Esophagus muscularis mucosa (tissue), 3 donors: ENCODE measurements around the gene SMC4.

Source experiments
- POLR2A ChIP-seq: fragments of 450-650 bp; IDR thresholded peaks from one replicate; pipeline ENCODE4 v1.6.1; 2017; ENCODE audit warnings: antibody characterized with exemption, moderate library complexity, mild to moderate bottlenecking, low read depth
- TF ChIP-seq, protein P1 (sequence below), 3 experiments: fragments of 200-600 bp in 2 of 3; fragments of 450-650 bp in 1 of 3; sonication (generic) in 2 of 3; IDR thresholded peaks; one replicate each; pipeline ENCODE4 v1.5.1; 2017 to 2019; ENCODE audit warnings: antibody characterized with exemption in 3 of 3, mild to moderate bottlenecking in 2 of 3, moderate library complexity in 1 of 3

DNA sequence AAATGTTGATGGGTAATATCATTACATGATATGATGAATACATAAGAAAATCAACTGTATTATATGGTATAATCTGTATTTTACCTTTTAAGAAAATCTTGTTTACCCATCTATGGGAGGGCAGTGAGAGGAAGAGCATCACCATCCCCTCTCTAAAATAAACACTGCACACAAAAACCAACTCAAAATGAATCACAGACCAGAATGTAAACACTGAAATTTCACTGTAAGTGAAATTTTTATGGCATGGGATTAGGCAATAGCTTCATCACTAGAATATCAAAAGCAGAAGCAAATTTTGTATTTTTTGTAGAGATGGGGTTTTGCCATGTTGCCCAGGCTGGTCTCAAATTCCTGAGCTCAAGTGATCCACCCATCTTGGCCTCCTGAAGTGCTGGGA is 26.7 kb upstream of the SMC4 start:
- TF ChIP-seq, protein P1, sequence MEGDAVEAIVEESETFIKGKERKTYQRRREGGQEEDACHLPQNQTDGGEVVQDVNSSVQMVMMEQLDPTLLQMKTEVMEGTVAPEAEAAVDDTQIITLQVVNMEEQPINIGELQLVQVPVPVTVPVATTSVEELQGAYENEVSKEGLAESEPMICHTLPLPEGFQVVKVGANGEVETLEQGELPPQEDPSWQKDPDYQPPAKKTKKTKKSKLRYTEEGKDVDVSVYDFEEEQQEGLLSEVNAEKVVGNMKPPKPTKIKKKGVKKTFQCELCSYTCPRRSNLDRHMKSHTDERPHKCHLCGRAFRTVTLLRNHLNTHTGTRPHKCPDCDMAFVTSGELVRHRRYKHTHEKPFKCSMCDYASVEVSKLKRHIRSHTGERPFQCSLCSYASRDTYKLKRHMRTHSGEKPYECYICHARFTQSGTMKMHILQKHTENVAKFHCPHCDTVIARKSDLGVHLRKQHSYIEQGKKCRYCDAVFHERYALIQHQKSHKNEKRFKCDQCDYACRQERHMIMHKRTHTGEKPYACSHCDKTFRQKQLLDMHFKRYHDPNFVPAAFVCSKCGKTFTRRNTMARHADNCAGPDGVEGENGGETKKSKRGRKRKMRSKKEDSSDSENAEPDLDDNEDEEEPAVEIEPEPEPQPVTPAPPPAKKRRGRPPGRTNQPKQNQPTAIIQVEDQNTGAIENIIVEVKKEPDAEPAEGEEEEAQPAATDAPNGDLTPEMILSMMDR (IDR thresholded peaks at IDR 0.05): no peak
- TF ChIP-seq POLR2A: no peak
